ENCODE results near the gene MLH3.

MLH3 gene

GRCh38 chr14:75050852-75051555 is at the start of gene MLH3:
MLH3 (minus strand) TSS chr14:75051467; CDS start chr14:75049655, 1,812 bp downstream.
- in situ Hi-C loops (cut with MboI; ENCODE audit: low sequenced_read_pairs): no loop called here

GRCh38 chr14:75098682-75099081 is 47.4 kb upstream of the MLH3 start:
- in situ Hi-C loops (cut with MboI; ENCODE audit: low sequenced_read_pairs): loop anchor here (25.0 kb wide), 1 partner anchor 186 kb away; the partner anchor contains the start of gene RPS6KL1

GRCh38 chr14:75098212-75098611 is 46.9 kb upstream of the MLH3 start:
- in situ Hi-C loops (cut with MboI; ENCODE audit: low sequenced_read_pairs): loop anchor here (25.0 kb wide), 1 partner anchor 186 kb away; the partner anchor contains the start of gene RPS6KL1

- in situ Hi-C loops (cut with MboI; ENCODE audit: low sequenced_read_pairs): loop anchor here (25.0 kb wide), 1 partner anchor 185 kb away; the partner anchor contains the start of gene RPS6KL1
Observed at GRCh38 chr14:75096959-75097358, 45.7 kb upstream of the MLH3 start.

GRCh38 chr14:75095690-75096089 is 44.4 kb upstream of the MLH3 start:
- in situ Hi-C loops (cut with MboI; ENCODE audit: low sequenced_read_pairs): loop anchor here (25.0 kb wide), 1 partner anchor 183 kb away; the partner anchor contains the start of gene RPS6KL1

- in situ Hi-C loops (cut with MboI; ENCODE audit: low sequenced_read_pairs): loop anchor here (25.0 kb wide), 1 partner anchor 183 kb away; the partner anchor contains the start of gene RPS6KL1
Observed at GRCh38 chr14:75094896-75095295, 43.6 kb upstream of the MLH3 start.

- in situ Hi-C loops (cut with MboI; ENCODE audit: low sequenced_read_pairs): loop anchor here (25.0 kb wide), 1 partner anchor 180 kb away; the partner anchor contains the start of gene RPS6KL1
Observed at GRCh38 chr14:75092698-75093097, 41.4 kb upstream of the MLH3 start.

GRCh38 chr14:75091251-75091650 is 40.0 kb upstream of the MLH3 start:
- in situ Hi-C loops (cut with MboI; ENCODE audit: low sequenced_read_pairs): loop anchor here (25.0 kb wide), 1 partner anchor 179 kb away; the partner anchor contains the start of gene RPS6KL1

GRCh38 chr14:75090353-75090752 is 39.1 kb upstream of the MLH3 start:
- in situ Hi-C loops (cut with MboI; ENCODE audit: low sequenced_read_pairs): loop anchor here (25.0 kb wide), 1 partner anchor 178 kb away; the partner anchor contains the start of gene RPS6KL1

- in situ Hi-C loops (cut with MboI; ENCODE audit: low sequenced_read_pairs): loop anchor here (25.0 kb wide), 1 partner anchor 176 kb away; the partner anchor contains the start of gene RPS6KL1
Observed at GRCh38 chr14:75088566-75089373, 37.5 kb upstream of the MLH3 start.

GRCh38 chr14:75088153-75088552 is 36.9 kb upstream of the MLH3 start:
- in situ Hi-C loops (cut with MboI; ENCODE audit: low sequenced_read_pairs): loop anchor here (25.0 kb wide), 1 partner anchor 176 kb away; the partner anchor contains the start of gene RPS6KL1

GRCh38 chr14:75084513-75084912 is 33.2 kb upstream of the MLH3 start:
- in situ Hi-C loops (cut with MboI; ENCODE audit: low sequenced_read_pairs): loop anchor here (25.0 kb wide), 1 partner anchor 172 kb away; the partner anchor contains the start of gene RPS6KL1

- in situ Hi-C loops (cut with MboI; ENCODE audit: low sequenced_read_pairs): loop anchor here (25.0 kb wide), 1 partner anchor 171 kb away; the partner anchor contains the start of gene RPS6KL1
Observed at GRCh38 chr14:75083271-75083670, 32.0 kb upstream of the MLH3 start.

- in situ Hi-C loops (cut with MboI; ENCODE audit: low sequenced_read_pairs): loop anchor here (25.0 kb wide), 1 partner anchor 169 kb away; the partner anchor contains the start of gene RPS6KL1
Observed at GRCh38 chr14:75081660-75082229, 30.5 kb upstream of the MLH3 start.

GRCh38 chr14:75079521-75079920 is 28.3 kb upstream of the MLH3 start:
- in situ Hi-C loops (cut with MboI; ENCODE audit: low sequenced_read_pairs): loop anchor here (25.0 kb wide), 1 partner anchor 167 kb away; the partner anchor contains the start of gene RPS6KL1

- in situ Hi-C loops (cut with MboI; ENCODE audit: low sequenced_read_pairs): loop anchor here (25.0 kb wide), 1 partner anchor 165 kb away; the partner anchor contains the start of gene RPS6KL1
Observed at GRCh38 chr14:75077794-75078193, 26.5 kb upstream of the MLH3 start.

- in situ Hi-C loops (cut with MboI; ENCODE audit: low sequenced_read_pairs): no loop called here
Observed at GRCh38 chr14:75070383-75070782, 19.1 kb upstream of the MLH3 start.

- in situ Hi-C loops (cut with MboI; ENCODE audit: low sequenced_read_pairs): no loop called here
Observed at GRCh38 chr14:75069811-75070145, 18.5 kb upstream of the MLH3 start.

- in situ Hi-C loops (cut with MboI; ENCODE audit: low sequenced_read_pairs): no loop called here
Observed at GRCh38 chr14:75069121-75069810, 18.0 kb upstream of the MLH3 start, which contains the start of gene ZC2HC1C. ZC2HC1C (plus strand) TSS chr14:75069641; CDS start chr14:75070574, 933 bp downstream.
